Kidney (tissue), 14 donors: ENCODE results near the gene ADORA2A. TPM values are rescaled to one million over a fixed set of nuclear protein-coding genes. Genes with fewer than 3 reads are reported as not detected.
A peak's percentile ranks its signal among the peaks of the same experiment; 100 is the strongest.

Experiments
- DNase-seq, 5 donors: peaks; one replicate each; pipeline ENCODE4 v3.0.0-alpha.2; 2013 to 2020
- FAIRE-seq: peaks from 2 replicates; lab custom pipeline; 2012; peaks lifted over from hg19 to GRCh38; lab: Jason Lieb, UNC
- H3K27ac ChIP-seq, 2 donors: one replicate each; pipeline ENCODE4 v1.7.0; 2013; ENCODE audit warnings: low read depth in 2 of 2, low read length in 2 of 2, inconsistent platforms in 1 of 2
- H3K27me3 ChIP-seq: one replicate; pipeline ENCODE4 v1.7.1; 2013; ENCODE audit warnings: low read length, inconsistent platforms; ENCODE audit not compliant: control insufficient read depth, insufficient read depth
- H3K36me3 ChIP-seq, 3 donors: one replicate each; pipeline versions ENCODE4 v1.7.0 to v1.7.1; 2013; ENCODE audit warnings: low read length in 3 of 3, control low read depth in 1 of 3, inconsistent platforms in 1 of 3; ENCODE audit not compliant: insufficient read depth in 3 of 3, control insufficient read depth in 2 of 3
- H3K4me1 ChIP-seq, 3 donors: one replicate each; pipeline versions ENCODE4 v1.7.0 to v1.7.1; 2013; ENCODE audit warnings: low read length in 3 of 3, inconsistent platforms in 1 of 3, low read depth in 1 of 3; ENCODE audit not compliant: control insufficient read depth in 2 of 3, insufficient read depth in 2 of 3
- H3K4me3 ChIP-seq, 3 donors: one replicate each; pipeline versions ENCODE4 v1.7.0 to v1.8.1; 2013; ENCODE audit warnings: low read length in 3 of 3, control low read depth in 1 of 3, inconsistent platforms in 1 of 3
- H3K9ac ChIP-seq, 3 donors: one replicate each; pipeline versions ENCODE4 v1.7.0 to v1.7.1; 2013; ENCODE audit warnings: low read length in 3 of 3, control low read depth in 1 of 3, inconsistent platforms in 1 of 3
- H3K9me3 ChIP-seq, 3 donors: one replicate each; pipeline versions ENCODE4 v1.7.0 to v1.7.1; 2013; ENCODE audit warnings: low read length in 3 of 3, control low read depth in 1 of 3, inconsistent platforms in 1 of 3; ENCODE audit not compliant: control insufficient read depth in 2 of 3, insufficient read depth in 1 of 3
- intact Hi-C: fragments of 100-400 bp; cut with DNase I; formaldehyde crosslinking; loops from one replicate; pipeline ENCODE4 v1.11.1; 2022
- polyA plus RNA-seq: library from polyadenylated mRNA; stranded (reverse); fragments of 350-450 nt; fragmentation: Illumina TruSeq; extraction: RNeasy Lipid Tissue Mini Kit (QIAGEN cat#74804); gene quantifications from one replicate; pipeline ENCODE4 v1.2.3, GENCODE V29; 2014; ENCODE audit warnings: low read depth, low replicate concordance; ENCODE audit not compliant: insufficient read depth
- total RNA-seq: library from RNA; stranded (reverse); fragmentation: NEBNext Ultra II Directional; extraction: Animal tissue kit (Norgen Biotek cat#: 25700); gene quantifications from one replicate; pipeline ENCODE4 v1.2.1, GENCODE V29; 2021
- TF ChIP-seq, protein P1 (sequence below): IDR thresholded peaks from 3 replicates; pipeline ENCODE4 v1.5.1; 2012; ENCODE audit warnings: mild to moderate bottlenecking, moderate library complexity, borderline replicate concordance; ENCODE audit not compliant: insufficient read depth; ENCODE audit errors: extremely low read depth
- donor health status: control.
- donor health status: control.
- donor health status: control.
- donor health status: control.
- donor health status: control.
- donor health status: DM: yes; HTN: yes; CAD: no.
- donor health status: Normal renal cell carcinoma (clear cell type).

Gene ADORA2A
- total and polyA plus RNA-seq, 2 donors from 2014 or later, result 6.1 to 6.9 TPM

DNA sequence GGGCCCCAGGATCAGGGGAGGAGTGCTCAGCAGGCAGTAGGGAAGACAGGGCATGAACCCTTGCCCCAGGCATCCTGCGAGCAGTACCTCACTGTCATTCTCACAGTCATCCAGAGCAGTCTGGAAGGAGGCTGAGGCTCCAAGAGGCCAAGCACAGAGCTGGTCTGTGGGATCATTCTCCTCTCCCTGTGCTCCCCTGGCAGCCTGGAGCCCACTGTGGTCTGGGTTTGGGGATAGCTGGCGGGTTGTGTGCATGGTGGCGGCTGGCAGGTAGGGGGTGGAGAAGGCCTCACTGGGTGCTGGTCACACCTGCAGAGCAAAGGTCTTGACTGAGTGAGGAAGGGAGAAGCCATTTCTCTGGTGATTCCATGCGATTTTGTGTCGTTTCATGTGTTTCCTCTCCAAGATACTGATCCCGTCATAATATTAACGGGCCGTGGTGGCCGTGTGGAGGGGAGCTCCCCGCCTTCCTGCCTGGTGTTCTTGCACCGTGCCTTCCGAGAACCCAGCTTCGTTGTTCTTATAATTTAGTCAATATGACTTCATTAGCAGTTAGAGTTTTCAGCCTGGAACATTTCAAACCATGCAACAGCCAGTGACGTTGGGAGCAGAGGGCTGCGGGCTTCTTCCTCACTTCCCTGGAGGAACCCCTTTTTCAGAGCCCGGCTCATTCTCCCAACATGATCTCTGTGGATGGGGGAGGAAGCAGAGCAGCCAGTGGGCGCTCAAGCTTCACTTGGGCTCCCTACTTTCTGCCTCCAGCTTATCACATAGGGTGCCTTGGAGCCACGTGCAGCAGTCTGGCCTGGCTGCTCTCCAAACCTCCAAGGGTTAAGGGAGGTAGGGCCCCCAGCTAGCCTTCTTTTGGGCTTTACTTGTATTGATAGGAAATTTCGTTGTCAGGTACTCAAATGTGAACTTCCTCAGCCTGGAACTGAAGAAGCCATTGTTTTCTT lies 20.8 kb upstream of the ADORA2A start:
- H3K4me3 ChIP-seq, result no peak overlapping the region
- H3K9ac ChIP-seq, result peak overlapping the region in 1 of 3 donors; percentile 27
- H3K27ac ChIP-seq, result no peak overlapping the region
- intact Hi-C loops, result no loop called here
- FAIRE-seq (no peak), DNase-seq (no peak)
- no peaks in the 10 kb centered on the region for H3K27me3 ChIP-seq
- no peaks in the 10 kb centered on the region for H3K9me3 ChIP-seq
- no peaks in the 10 kb centered on the region for H3K36me3 ChIP-seq
- TF ChIP-seq, protein P1, sequence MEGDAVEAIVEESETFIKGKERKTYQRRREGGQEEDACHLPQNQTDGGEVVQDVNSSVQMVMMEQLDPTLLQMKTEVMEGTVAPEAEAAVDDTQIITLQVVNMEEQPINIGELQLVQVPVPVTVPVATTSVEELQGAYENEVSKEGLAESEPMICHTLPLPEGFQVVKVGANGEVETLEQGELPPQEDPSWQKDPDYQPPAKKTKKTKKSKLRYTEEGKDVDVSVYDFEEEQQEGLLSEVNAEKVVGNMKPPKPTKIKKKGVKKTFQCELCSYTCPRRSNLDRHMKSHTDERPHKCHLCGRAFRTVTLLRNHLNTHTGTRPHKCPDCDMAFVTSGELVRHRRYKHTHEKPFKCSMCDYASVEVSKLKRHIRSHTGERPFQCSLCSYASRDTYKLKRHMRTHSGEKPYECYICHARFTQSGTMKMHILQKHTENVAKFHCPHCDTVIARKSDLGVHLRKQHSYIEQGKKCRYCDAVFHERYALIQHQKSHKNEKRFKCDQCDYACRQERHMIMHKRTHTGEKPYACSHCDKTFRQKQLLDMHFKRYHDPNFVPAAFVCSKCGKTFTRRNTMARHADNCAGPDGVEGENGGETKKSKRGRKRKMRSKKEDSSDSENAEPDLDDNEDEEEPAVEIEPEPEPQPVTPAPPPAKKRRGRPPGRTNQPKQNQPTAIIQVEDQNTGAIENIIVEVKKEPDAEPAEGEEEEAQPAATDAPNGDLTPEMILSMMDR, result no peak
- peaks cover 7 to 37% (median 18%) of the 10 kb centered on the region in 3 donors for H3K4me1 ChIP-seq

DNA sequence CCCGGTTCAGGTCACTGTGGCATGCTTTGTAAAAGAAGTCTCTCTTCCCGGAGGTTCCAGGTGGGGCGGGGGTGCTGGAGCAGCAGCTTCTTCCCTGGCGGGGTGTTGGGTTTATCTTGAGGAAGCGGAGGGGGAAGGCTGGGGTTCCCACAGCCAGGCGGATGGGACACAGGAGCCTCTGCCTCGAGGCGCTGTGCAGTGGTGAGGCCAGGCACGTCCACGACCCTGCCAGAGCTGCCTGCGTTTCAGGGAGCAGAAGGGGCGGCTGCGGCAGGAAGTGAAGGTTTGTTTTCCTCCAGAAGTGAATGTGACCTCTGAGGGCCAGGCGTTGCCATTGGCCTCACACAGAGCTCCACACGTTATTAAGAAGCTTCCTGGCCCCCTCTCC lies 20.1 kb upstream of the ADORA2A start:
- FAIRE-seq (no peak), DNase-seq (peak; percentile 58 to 79 (median 61))
- H3K9me3 ChIP-seq, result no peaks in the 10 kb centered on the region
- no peaks in the 10 kb centered on the region for H3K36me3 ChIP-seq
- H3K27ac ChIP-seq, result no peak overlapping the region
- H3K27me3 ChIP-seq, result no peaks in the 10 kb centered on the region
- no peak overlapping the region for H3K4me3 ChIP-seq
- peaks cover 7 to 35% (median 17%) of the 10 kb centered on the region in 3 donors for H3K4me1 ChIP-seq
- H3K9ac ChIP-seq, result peak overlapping the region in 1 of 3 donors; percentile 27
- TF ChIP-seq, protein P1, result no peak
- intact Hi-C loops, result no loop called here

DNA sequence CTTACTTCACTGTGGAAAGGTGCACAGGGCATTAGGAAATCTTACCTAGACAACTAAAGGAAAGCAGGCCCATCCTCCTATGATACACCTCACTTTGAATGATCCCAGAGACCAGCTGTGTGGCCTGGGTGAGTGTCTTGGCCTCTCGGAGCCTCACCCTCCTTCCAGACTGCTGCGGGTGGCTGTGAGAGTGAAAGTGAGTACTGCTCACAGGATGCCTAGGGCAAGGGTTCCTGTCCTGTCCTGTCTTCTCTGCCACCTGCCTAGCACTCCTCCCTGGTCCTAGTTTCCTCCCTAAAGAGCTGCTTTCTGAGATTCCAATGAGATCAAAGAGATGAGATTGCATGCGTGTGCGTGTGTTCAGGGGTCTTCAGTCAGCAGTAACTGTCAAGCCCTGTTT lies 19.5 kb upstream of the ADORA2A start:
- Histone ChIP-seq H3K4me3 (no peak overlapping the region), H3K27me3 (no peaks in the 10 kb centered on the region), H3K9ac (peak overlapping the region in 1 of 3 donors; percentile 27), H3K36me3 (no peaks in the 10 kb centered on the region), H3K4me1 (peaks cover 4 to 30% (median 11%) of the 10 kb centered on the region in 3 donors), H3K27ac (no peak overlapping the region), H3K9me3 (no peaks in the 10 kb centered on the region)
- TF ChIP-seq, protein P1, result no peak
- intact Hi-C loops, result no loop called here
- FAIRE-seq (no peak), DNase-seq (no peak)
